ENCODE data around the gene CBLC.

Gene CBLC

DNA sequence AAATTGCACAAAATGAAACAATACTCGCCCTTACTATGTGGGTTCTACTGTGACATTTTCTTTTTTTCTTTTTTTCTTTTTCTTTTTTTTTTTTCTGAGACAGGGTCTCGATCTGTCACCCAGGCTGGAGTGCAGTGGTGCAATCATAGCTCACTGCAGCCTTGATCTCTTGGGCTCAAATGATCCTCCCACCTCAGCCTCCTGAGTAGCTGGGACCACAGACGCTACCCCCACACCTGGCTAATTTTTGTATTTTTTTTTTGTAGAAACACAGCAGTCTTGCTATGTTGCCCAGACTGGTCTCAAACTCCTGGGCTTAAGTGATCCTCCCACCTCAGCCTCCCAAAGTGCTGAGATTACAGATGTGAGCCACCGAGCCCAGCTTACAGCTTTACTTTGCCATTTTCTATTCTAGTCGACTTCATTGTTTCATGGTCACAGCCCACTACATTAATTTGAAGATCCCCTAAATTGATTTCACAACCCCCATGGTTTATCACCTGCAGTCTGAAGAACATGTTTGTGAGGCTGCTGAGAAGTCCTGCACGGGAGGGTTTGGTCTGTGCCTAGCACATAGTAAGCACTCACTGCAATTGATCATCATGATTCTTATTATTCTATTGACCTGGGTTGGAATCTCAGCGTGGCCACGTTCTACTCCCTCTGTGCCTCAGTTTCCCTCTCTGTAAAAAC is 25.4 kb upstream of the CBLC start:
- H3F3A ChIP-seq (ENCODE audit: insufficient read depth, low read length) = peaks cover 23% of the 10 kb centered on the region
- peaks cover 44% of the 10 kb centered on the region for H3K4me1 ChIP-seq (ENCODE audit: low read length)
- no peak overlapping the region for H2AFZ ChIP-seq (ENCODE audit: low read length)
- H3K36me3 ChIP-seq (replicated peaks; ENCODE audit: insufficient read depth, low read length) = no peaks in the 10 kb centered on the region
- H3K4me3 ChIP-seq (ENCODE audit: low read length) = peak overlapping the region; percentile 12; the same call in 1 of the 2 replicates
- DNase-seq = no peak
- no peaks in the 10 kb centered on the region for H3K9me2 ChIP-seq (replicated peaks; ENCODE audit: insufficient read depth, low read length)
- no peaks in the 10 kb centered on the region for H3K9me3 ChIP-seq (replicated peaks; ENCODE audit: insufficient read depth, low read length)
- H3K27me3 ChIP-seq (replicated peaks; ENCODE audit: insufficient read depth, low read length) = no peaks in the 10 kb centered on the region
- H3K79me2 ChIP-seq (ENCODE audit: low read length) = peaks cover 43% of the 10 kb centered on the region
- H3K9ac ChIP-seq (ENCODE audit: low read length) = peak overlapping the region; percentile 31; the same call in 1 of the 2 replicates
- peak overlapping the region; percentile 97 for H3K27ac ChIP-seq (ENCODE audit: low read length)
- peak overlapping the region; percentile 99 for H3K4me2 ChIP-seq (ENCODE audit: low read depth, low read length)
- TF ChIP-seq, protein P1, sequence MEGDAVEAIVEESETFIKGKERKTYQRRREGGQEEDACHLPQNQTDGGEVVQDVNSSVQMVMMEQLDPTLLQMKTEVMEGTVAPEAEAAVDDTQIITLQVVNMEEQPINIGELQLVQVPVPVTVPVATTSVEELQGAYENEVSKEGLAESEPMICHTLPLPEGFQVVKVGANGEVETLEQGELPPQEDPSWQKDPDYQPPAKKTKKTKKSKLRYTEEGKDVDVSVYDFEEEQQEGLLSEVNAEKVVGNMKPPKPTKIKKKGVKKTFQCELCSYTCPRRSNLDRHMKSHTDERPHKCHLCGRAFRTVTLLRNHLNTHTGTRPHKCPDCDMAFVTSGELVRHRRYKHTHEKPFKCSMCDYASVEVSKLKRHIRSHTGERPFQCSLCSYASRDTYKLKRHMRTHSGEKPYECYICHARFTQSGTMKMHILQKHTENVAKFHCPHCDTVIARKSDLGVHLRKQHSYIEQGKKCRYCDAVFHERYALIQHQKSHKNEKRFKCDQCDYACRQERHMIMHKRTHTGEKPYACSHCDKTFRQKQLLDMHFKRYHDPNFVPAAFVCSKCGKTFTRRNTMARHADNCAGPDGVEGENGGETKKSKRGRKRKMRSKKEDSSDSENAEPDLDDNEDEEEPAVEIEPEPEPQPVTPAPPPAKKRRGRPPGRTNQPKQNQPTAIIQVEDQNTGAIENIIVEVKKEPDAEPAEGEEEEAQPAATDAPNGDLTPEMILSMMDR (IDR thresholded peaks at IDR 0.05; ENCODE audit: low read length) = no peak
- no peak for TF ChIP-seq EZH2 (optimal IDR thresholded peaks at IDR 0.05; ENCODE audit: low read depth, low read length)
- TF ChIP-seq EZH2phosphoT487 (IDR thresholded peaks at IDR 0.05; ENCODE audit: low read length) = no peak
- no peaks in the 10 kb centered on the region for H4K20me1 ChIP-seq (ENCODE audit: insufficient read depth, low read length)

DNA sequence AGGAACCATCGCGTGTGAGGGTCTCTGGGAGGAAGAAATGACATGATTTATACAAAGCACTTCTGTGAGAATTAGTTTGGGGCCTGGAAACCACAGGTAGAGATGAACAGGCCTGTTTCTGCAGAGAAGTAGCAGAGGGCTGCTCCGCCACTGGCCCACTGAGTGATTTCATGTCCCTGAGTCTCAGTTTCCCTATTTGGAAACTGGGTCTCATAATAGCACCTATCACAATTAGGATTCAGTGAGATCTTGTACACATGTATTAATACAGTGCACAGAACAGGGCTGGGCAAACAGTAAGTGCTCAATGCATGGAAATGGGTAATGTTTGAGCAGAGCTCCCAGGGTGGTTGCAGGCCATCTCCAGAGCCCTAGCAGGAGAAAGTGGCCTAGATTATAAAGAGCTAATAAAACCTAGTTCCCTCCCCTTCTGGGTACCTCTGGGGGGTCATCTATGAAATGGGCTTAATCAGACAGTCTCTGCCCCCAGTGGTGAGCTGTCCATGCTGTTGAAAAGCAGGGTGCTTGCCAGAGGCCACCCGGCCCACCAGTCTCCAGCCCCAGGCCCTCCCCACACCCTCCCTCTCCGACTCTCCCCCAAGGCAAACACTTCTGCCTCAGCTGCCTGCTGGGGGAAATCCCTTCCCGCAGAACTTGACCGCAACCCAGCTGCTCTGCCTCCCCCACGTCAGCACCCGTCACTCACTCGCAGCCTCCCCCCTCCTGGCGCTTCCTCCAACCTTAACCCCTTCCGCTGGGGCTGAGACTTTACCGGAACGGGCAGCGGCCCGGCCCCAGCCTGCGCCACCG is 24.7 kb upstream of the CBLC start:
- Histone ChIP-seq H3K27me3 (replicated peaks; ENCODE audit: insufficient read depth, low read length) (no peaks in the 10 kb centered on the region), H3K79me2 (ENCODE audit: low read length) (peaks cover 43% of the 10 kb centered on the region), H3K27ac (ENCODE audit: low read length) (peak overlapping the region; percentile 97), H4K20me1 (ENCODE audit: insufficient read depth, low read length) (no peaks in the 10 kb centered on the region), H3K4me1 (ENCODE audit: low read length) (peaks cover 42% of the 10 kb centered on the region), H3K4me3 (ENCODE audit: low read length) (peak overlapping the region; percentile 57; the same call in 1 of the 2 replicates), H3K36me3 (replicated peaks; ENCODE audit: insufficient read depth, low read length) (no peaks in the 10 kb centered on the region), H3K9ac (ENCODE audit: low read length) (peak overlapping the region; percentile 96), H3K4me2 (ENCODE audit: low read depth, low read length) (peak overlapping the region; percentile 99), H3K9me2 (replicated peaks; ENCODE audit: insufficient read depth, low read length) (no peaks in the 10 kb centered on the region), H3K9me3 (replicated peaks; ENCODE audit: insufficient read depth, low read length) (no peaks in the 10 kb centered on the region), H3F3A (ENCODE audit: insufficient read depth, low read length) (peaks cover 19% of the 10 kb centered on the region), H2AFZ (ENCODE audit: low read length) (no peak overlapping the region)
- peak; percentile 97 for DNase-seq
- TF ChIP-seq, protein P1 (IDR thresholded peaks at IDR 0.05; ENCODE audit: low read length) = no peak
- TF ChIP-seq EZH2 (optimal IDR thresholded peaks at IDR 0.05; ENCODE audit: low read depth, low read length) = no peak
- no peak for TF ChIP-seq EZH2phosphoT487 (IDR thresholded peaks at IDR 0.05; ENCODE audit: low read length)

DNA sequence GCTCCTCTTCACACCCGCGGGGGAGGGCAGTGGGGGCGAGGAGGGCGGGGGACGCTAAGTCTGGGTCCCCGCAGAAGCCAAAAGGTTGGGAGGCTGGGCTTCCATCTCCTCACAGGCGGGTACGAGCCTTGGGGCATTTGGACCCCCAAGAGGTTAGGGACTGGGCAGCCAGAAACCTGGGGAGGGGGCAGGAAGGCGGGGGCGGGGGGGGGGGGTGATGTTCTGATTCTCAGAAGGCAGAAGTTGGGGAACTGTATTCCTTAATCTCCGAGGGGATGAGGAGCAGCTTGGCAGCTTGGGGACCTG is 24.1 kb upstream of the CBLC start:
- Histone ChIP-seq H4K20me1 (ENCODE audit: insufficient read depth, low read length) (no peaks in the 10 kb centered on the region), H2AFZ (ENCODE audit: low read length) (no peak overlapping the region), H3K79me2 (ENCODE audit: low read length) (peaks cover 43% of the 10 kb centered on the region), H3K27ac (ENCODE audit: low read length) (peak overlapping the region; percentile 97), H3K4me1 (ENCODE audit: low read length) (peaks cover 41% of the 10 kb centered on the region), H3K9me3 (replicated peaks; ENCODE audit: insufficient read depth, low read length) (no peaks in the 10 kb centered on the region), H3K4me3 (ENCODE audit: low read length) (peak overlapping the region; percentile 57), H3K9ac (ENCODE audit: low read length) (peak overlapping the region; percentile 96), H3K9me2 (replicated peaks; ENCODE audit: insufficient read depth, low read length) (no peaks in the 10 kb centered on the region), H3K4me2 (ENCODE audit: low read depth, low read length) (peak overlapping the region; percentile 99), H3K36me3 (replicated peaks; ENCODE audit: insufficient read depth, low read length) (no peaks in the 10 kb centered on the region), H3F3A (ENCODE audit: insufficient read depth, low read length) (peaks cover 17% of the 10 kb centered on the region), H3K27me3 (replicated peaks; ENCODE audit: insufficient read depth, low read length) (no peaks in the 10 kb centered on the region)
- no peak for TF ChIP-seq EZH2phosphoT487 (IDR thresholded peaks at IDR 0.05; ENCODE audit: low read length)
- TF ChIP-seq, protein P1 (IDR thresholded peaks at IDR 0.05; ENCODE audit: low read length) = no peak
- TF ChIP-seq EZH2 (optimal IDR thresholded peaks at IDR 0.05; ENCODE audit: low read depth, low read length) = no peak
- DNase-seq = no peak

Measured in MM.1S (cell line).